NCI-H460 (cell line): ENCODE data around the gene FYN. TPM values are rescaled to one million over a fixed set of nuclear protein-coding genes. Genes with fewer than 3 reads are reported as not detected.

Experiments used
- DNase-seq: peaks from one replicate; pipeline ENCODE4 v3.0.0-alpha.2; 2016; ENCODE audit warnings: low read depth; ENCODE audit errors: extremely low read depth
- total RNA-seq: library from RNA; depleted of rRNA; stranded (reverse); fragments of >200 nt; shearing (Covaris generic); gene quantifications from 2 replicates; pipeline ENCODE4 v1.2.3, GENCODE V29; 2014

FYN gene
- total RNA-seq, 1 experiment from 2014 or later: 1.1 TPM

GRCh38 chr6:111713811-111714210 is 159.4 kb downstream of the FYN start:
- DNase-seq: no peak

- DNase-seq: no peak
These were observed 160.0 kb downstream of the FYN start for GRCh38 chr6:111713236-111713635.

GRCh38 chr6:111711984-111712752 is 161.1 kb downstream of the FYN start:
- no peak for DNase-seq

- no peak for DNase-seq
These were observed 161.8 kb downstream of the FYN start for GRCh38 chr6:111711476-111711875.

- no peak for DNase-seq
These were observed 162.3 kb downstream of the FYN start for GRCh38 chr6:111710911-111711310.

- DNase-seq: no peak
These were observed 162.8 kb downstream of the FYN start for GRCh38 chr6:111710439-111710838.

- DNase-seq: peak; percentile 33
These were observed 163.4 kb downstream of the FYN start for GRCh38 chr6:111709615-111710398.

- no peak for DNase-seq
These were observed 164.1 kb downstream of the FYN start for GRCh38 chr6:111709201-111709600.

- no peak for DNase-seq
These were observed 165.5 kb downstream of the FYN start for GRCh38 chr6:111707773-111708172.

GRCh38 chr6:111706841-111707391 is 166.3 kb downstream of the FYN start:
- no peak for DNase-seq

GRCh38 chr6:111703723-111704122 is 169.5 kb downstream of the FYN start:
- DNase-seq: no peak

- DNase-seq: no peak
These were observed 171.0 kb downstream of the FYN start for GRCh38 chr6:111702268-111702667.

GRCh38 chr6:111701146-111701545 is 172.1 kb downstream of the FYN start:
- DNase-seq: no peak

- no peak for DNase-seq
These were observed 173.0 kb downstream of the FYN start for GRCh38 chr6:111700135-111700690.

GRCh38 chr6:111699123-111699522 is 174.1 kb downstream of the FYN start:
- DNase-seq: no peak

GRCh38 chr6:111696814-111697213 is 176.4 kb downstream of the FYN start:
- no peak for DNase-seq

- DNase-seq: no peak
These were observed 180.7 kb downstream of the FYN start for GRCh38 chr6:111692327-111693164.

- no peak for DNase-seq
These were observed 181.7 kb downstream of the FYN start for GRCh38 chr6:111691345-111692225.

- no peak for DNase-seq
These were observed 183.3 kb downstream of the FYN start for GRCh38 chr6:111689946-111690345.

- no peak for DNase-seq
These were observed 183.8 kb downstream of the FYN start for GRCh38 chr6:111689419-111689818.
